ENCODE measurements around the gene NUTF2.

Gene NUTF2

GRCh38 chr16:67878232-67878631, 31.5 kb downstream of the NUTF2 start:
- Mint-ChIP-seq H3K4me1 (ENCODE audit: low read depth) (peaks cover 46% of the 10 kb centered on the region), H3K27me3 (no peaks in the 10 kb centered on the region), H3K9me3 (no peaks in the 10 kb centered on the region), H3K27ac (no peak overlapping the region), H3K4me3 (no peak overlapping the region), H3K36me3 (ENCODE audit: low read depth) (peaks cover 88% of the 10 kb centered on the region)
- intact Hi-C loops (cut with micrococcal nuclease): loop anchor here (10.0 kb wide), 1 partner anchor 57 kb away; the partner anchor contains the start of genes CTRL and PSMB10

GRCh38 chr16:67878846-67879245, 32.1 kb downstream of the NUTF2 start:
- no peak overlapping the region for H3K4me3 Mint-ChIP-seq
- no peak overlapping the region for H3K27ac Mint-ChIP-seq
- intact Hi-C loops (cut with micrococcal nuclease): loop anchor here (10.0 kb wide), 1 partner anchor 56 kb away; the partner anchor contains the start of genes CTRL and PSMB10
- no peaks in the 10 kb centered on the region for H3K9me3 Mint-ChIP-seq
- peaks cover 43% of the 10 kb centered on the region for H3K4me1 Mint-ChIP-seq (ENCODE audit: low read depth)
- H3K36me3 Mint-ChIP-seq (ENCODE audit: low read depth): peaks cover 88% of the 10 kb centered on the region
- no peaks in the 10 kb centered on the region for H3K27me3 Mint-ChIP-seq

DNA sequence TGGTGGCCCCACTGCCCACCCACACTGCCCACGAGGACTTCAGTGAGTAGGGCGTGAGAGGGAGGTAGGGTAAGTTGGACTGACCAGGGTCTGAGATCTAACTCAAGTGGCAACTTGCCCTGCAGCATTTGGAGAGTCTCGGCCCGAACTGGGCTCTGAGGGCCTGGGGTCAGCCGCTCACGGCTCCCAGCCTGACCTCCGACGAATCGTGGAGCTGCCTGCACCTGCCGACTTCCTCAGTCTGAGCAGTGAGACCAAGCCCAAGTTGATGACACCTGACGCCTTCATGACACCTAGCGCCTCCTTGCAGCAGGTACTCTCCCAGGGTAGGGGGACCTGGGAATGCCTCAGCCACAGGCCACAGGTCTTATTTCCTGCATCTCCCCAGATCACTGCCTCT, 32.7 kb downstream of the NUTF2 start:
- Mint-ChIP-seq H3K9me3 (no peaks in the 10 kb centered on the region), H3K4me3 (no peak overlapping the region), H3K27me3 (no peaks in the 10 kb centered on the region), H3K4me1 (ENCODE audit: low read depth) (peaks cover 36% of the 10 kb centered on the region), H3K36me3 (ENCODE audit: low read depth) (peaks cover 94% of the 10 kb centered on the region), H3K27ac (no peak overlapping the region)
- intact Hi-C loops (cut with micrococcal nuclease): loop anchor here (10.0 kb wide), 1 partner anchor 55 kb away; the partner anchor contains the start of genes CTRL and PSMB10

GRCh38 chr16:67879936-67880335, 33.2 kb downstream of the NUTF2 start:
- no peak overlapping the region for H3K27ac Mint-ChIP-seq
- no peaks in the 10 kb centered on the region for H3K9me3 Mint-ChIP-seq
- H3K4me3 Mint-ChIP-seq: no peak overlapping the region
- intact Hi-C loops (cut with micrococcal nuclease): loop anchor here (10.0 kb wide), 1 partner anchor 55 kb away; the partner anchor contains the start of genes CTRL and PSMB10
- H3K4me1 Mint-ChIP-seq (ENCODE audit: low read depth): peaks cover 32% of the 10 kb centered on the region
- H3K36me3 Mint-ChIP-seq (ENCODE audit: low read depth): peaks cover 99% of the 10 kb centered on the region
- no peaks in the 10 kb centered on the region for H3K27me3 Mint-ChIP-seq

DNA sequence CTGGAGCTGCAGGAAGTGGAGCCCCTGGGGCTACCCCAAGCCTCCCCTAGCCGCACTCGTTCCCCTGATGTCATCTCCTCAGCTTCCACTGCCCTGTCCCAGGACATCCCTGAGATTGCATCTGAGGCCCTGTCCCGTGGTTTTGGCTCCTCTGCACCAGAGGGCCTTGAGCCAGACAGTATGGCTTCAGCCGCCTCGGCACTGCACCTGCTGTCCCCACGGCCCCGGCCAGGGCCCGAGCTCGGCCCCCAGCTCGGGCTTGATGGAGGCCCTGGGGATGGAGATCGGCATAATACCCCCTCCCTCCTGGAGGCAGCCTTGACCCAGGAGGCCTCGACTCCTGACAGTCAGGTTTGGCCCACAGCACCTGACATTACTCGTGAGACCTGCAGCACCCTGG, 33.9 kb downstream of the NUTF2 start:
- Mint-ChIP-seq H3K36me3 (ENCODE audit: low read depth) (peaks cover 98% of the 10 kb centered on the region), H3K27ac (no peak overlapping the region), H3K9me3 (no peaks in the 10 kb centered on the region), H3K4me3 (no peak overlapping the region), H3K27me3 (no peaks in the 10 kb centered on the region), H3K4me1 (ENCODE audit: low read depth) (peaks cover 25% of the 10 kb centered on the region)
- intact Hi-C loops (cut with micrococcal nuclease): no loop called here

DNA sequence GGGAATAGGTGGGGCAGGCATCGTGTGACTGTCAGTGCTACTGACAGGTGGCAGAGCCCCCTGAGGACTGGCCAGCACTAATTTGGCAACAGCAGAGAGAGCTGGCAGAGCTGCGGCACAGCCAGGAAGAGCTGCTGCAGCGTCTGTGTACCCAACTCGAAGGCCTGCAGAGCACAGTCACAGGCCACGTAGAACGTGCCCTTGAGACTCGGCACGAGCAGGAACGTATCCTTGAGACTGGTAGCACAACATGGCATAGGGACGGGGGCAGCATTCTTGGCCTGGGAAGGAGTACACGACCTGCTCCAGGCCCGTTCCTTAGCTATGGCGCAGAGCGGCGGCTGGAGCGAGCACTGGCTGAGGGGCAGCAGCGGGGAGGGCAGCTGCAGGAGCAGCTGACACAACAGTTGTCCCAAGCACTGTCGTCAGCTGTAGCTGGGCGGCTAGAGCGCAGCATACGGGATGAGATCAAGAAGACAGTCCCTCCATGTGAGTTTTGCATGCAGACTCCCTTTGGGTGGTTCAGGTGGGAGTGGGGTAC, 35.0 kb downstream of the NUTF2 start:
- H3K4me3 Mint-ChIP-seq: no peak overlapping the region
- no peak overlapping the region for H3K27ac Mint-ChIP-seq
- intact Hi-C loops (cut with micrococcal nuclease): no loop called here
- H3K36me3 Mint-ChIP-seq (ENCODE audit: low read depth): peaks cover 98% of the 10 kb centered on the region
- no peaks in the 10 kb centered on the region for H3K9me3 Mint-ChIP-seq
- no peaks in the 10 kb centered on the region for H3K27me3 Mint-ChIP-seq
- H3K4me1 Mint-ChIP-seq (ENCODE audit: low read depth): peaks cover 19% of the 10 kb centered on the region

DNA sequence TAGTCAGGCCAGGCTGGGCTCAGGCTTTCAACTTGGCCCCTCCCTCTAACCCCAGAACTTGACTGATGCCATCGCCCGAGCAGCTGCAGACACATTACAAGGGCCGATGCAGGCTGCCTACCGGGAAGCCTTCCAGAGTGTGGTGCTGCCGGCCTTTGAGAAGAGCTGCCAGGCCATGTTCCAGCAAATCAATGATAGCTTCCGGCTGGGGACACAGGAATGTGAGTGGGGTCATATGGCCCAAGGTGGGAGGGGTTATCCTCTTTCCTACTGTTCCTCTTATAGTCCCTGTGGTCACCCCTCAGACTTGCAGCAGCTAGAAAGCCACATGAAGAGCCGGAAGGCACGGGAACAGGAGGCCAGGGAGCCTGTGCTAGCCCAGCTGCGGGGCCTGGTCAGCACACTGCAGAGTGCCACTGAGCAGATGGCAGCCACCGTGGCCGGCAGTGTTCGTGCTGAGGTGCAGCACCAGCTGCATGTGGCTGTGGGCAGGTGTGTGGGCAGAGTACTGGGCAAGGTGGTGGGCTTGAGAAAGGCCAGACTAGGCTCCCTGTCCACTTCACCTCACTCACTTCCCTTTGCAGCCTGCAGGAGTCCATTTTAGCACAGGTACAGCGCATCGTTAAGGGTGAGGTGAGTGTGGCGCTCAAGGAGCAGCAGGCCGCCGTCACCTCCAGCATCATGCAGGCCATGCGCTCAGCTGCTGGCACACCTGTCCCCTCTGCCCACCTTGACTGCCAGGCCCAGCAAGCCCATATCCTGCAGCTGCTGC, 35.8 kb downstream of the NUTF2 start:
- Mint-ChIP-seq H3K27ac (no peak overlapping the region), H3K27me3 (no peaks in the 10 kb centered on the region), H3K9me3 (no peaks in the 10 kb centered on the region), H3K4me1 (ENCODE audit: low read depth) (peaks cover 11% of the 10 kb centered on the region), H3K4me3 (no peak overlapping the region), H3K36me3 (ENCODE audit: low read depth) (peaks cover 98% of the 10 kb centered on the region)
- intact Hi-C loops (cut with micrococcal nuclease): no loop called here

- H3K27ac Mint-ChIP-seq: no peak overlapping the region
- H3K36me3 Mint-ChIP-seq (ENCODE audit: low read depth): peaks cover 93% of the 10 kb centered on the region
- intact Hi-C loops (cut with micrococcal nuclease): no loop called here
- H3K9me3 Mint-ChIP-seq: no peaks in the 10 kb centered on the region
- H3K27me3 Mint-ChIP-seq: no peaks in the 10 kb centered on the region
- peaks cover 6% of the 10 kb centered on the region for H3K4me1 Mint-ChIP-seq (ENCODE audit: low read depth)
- H3K4me3 Mint-ChIP-seq: no peak overlapping the region
Measured at GRCh38 chr16:67883146-67883871, 36.6 kb downstream of the NUTF2 start.

GRCh38 chr16:67883872-67884261, 37.1 kb downstream of the NUTF2 start:
- Mint-ChIP-seq H3K36me3 (ENCODE audit: low read depth) (peaks cover 88% of the 10 kb centered on the region), H3K9me3 (no peaks in the 10 kb centered on the region), H3K4me3 (no peak overlapping the region), H3K27ac (no peak overlapping the region), H3K4me1 (ENCODE audit: low read depth) (peaks cover 6% of the 10 kb centered on the region), H3K27me3 (no peaks in the 10 kb centered on the region)
- intact Hi-C loops (cut with micrococcal nuclease): no loop called here

DNA sequence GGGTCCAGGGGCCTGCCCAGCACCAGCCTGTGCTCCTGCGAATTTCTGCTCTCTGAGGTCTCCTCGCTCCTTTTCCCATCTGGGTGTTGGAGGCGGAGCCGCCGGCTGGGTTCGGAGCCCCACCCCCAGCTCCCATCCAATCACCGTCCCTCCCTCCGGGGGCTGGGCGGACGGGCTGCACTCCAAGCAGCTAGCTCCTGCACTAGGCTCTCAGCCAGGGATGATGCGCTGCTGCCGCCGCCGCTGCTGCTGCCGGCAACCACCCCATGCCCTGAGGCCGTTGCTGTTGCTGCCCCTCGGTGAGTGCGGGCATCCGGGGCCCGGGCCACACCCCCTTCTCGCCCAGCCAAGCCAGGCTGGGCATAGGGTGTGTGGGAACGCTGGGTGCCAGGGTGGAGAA, 38.0 kb downstream of the NUTF2 start, which contains the start of gene NRN1L:
Gene NRN1L (plus strand): TSS at position 202 of the 400 bp plus-strand sequence. CDS start 19 bp downstream, at position 221.
- no peaks in the 10 kb centered on the region for H3K9me3 Mint-ChIP-seq
- intact Hi-C loops (cut with micrococcal nuclease): no loop called here
- H3K27ac Mint-ChIP-seq: no peak within 1 kb of the TSS
- H3K36me3 Mint-ChIP-seq (ENCODE audit: low read depth): peaks cover 79% of the 10 kb centered on the region
- peaks cover 6% of the 10 kb centered on the region for H3K4me1 Mint-ChIP-seq (ENCODE audit: low read depth)
- H3K4me3 Mint-ChIP-seq: no peak within 1 kb of the TSS
- no peaks in the 10 kb centered on the region for H3K27me3 Mint-ChIP-seq

GRCh38 chr16:67885545-67885944, 38.8 kb downstream of the NUTF2 start:
- H3K4me3 Mint-ChIP-seq: no peak overlapping the region
- H3K9me3 Mint-ChIP-seq: no peaks in the 10 kb centered on the region
- H3K27me3 Mint-ChIP-seq: no peaks in the 10 kb centered on the region
- H3K4me1 Mint-ChIP-seq (ENCODE audit: low read depth): peaks cover 6% of the 10 kb centered on the region
- peaks cover 71% of the 10 kb centered on the region for H3K36me3 Mint-ChIP-seq (ENCODE audit: low read depth)
- intact Hi-C loops (cut with micrococcal nuclease): no loop called here
- no peak overlapping the region for H3K27ac Mint-ChIP-seq

DNA sequence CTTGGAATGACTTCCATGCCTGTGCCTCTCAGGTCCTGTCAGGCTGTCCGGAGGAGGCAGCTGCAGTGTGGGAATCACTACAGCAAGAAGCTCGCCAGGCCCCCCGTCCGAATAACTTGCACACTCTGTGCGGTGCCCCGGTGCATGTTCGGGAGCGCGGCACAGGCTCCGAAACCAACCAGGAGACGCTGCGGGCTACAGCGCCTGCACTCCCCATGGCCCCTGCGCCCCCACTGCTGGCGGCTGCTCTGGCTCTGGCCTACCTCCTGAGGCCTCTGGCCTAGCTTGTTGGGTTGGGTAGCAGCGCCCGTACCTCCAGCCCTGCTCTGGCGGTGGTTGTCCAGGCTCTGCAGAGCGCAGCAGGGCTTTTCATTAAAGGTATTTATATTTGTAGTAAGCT, 39.2 kb downstream of the NUTF2 start:
- Mint-ChIP-seq H3K4me1 (ENCODE audit: low read depth) (peaks cover 6% of the 10 kb centered on the region), H3K9me3 (no peaks in the 10 kb centered on the region), H3K4me3 (no peak overlapping the region), H3K27me3 (no peaks in the 10 kb centered on the region), H3K36me3 (ENCODE audit: low read depth) (peaks cover 67% of the 10 kb centered on the region), H3K27ac (no peak overlapping the region)
- intact Hi-C loops (cut with micrococcal nuclease): no loop called here

DNA sequence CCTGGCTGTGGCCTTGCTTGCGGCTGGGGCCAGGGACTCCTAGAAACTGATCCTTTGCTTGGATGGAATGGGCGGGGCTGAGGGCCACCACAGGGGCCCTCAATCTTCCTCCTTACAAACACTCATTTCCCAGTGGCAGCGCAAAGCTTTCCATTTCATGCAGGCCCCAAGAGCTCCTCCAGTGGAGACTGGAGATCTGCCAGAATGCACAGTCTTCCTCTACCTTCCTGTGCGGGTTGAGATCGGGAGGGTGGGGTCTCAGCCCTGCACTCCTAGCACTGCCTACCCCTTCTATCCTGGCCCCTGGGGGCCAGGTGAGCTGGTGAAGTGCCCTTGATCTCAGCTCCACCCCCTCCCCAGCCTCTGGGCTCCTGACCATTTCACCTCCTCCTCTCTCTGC, 39.7 kb downstream of the NUTF2 start:
- Mint-ChIP-seq H3K4me1 (ENCODE audit: low read depth) (peaks cover 6% of the 10 kb centered on the region), H3K27ac (no peak overlapping the region), H3K4me3 (no peak overlapping the region), H3K36me3 (ENCODE audit: low read depth) (peaks cover 62% of the 10 kb centered on the region), H3K9me3 (no peaks in the 10 kb centered on the region), H3K27me3 (no peaks in the 10 kb centered on the region)
- intact Hi-C loops (cut with micrococcal nuclease): no loop called here

- H3K36me3 Mint-ChIP-seq (ENCODE audit: low read depth): peaks cover 43% of the 10 kb centered on the region
- no peaks in the 10 kb centered on the region for H3K27me3 Mint-ChIP-seq
- no peaks in the 10 kb centered on the region for H3K9me3 Mint-ChIP-seq
- H3K4me3 Mint-ChIP-seq: no peak overlapping the region
- intact Hi-C loops (cut with micrococcal nuclease): no loop called here
- H3K27ac Mint-ChIP-seq: no peak overlapping the region
- H3K4me1 Mint-ChIP-seq (ENCODE audit: low read depth): peaks cover 6% of the 10 kb centered on the region
Measured at GRCh38 chr16:67888331-67888730, 41.6 kb downstream of the NUTF2 start.
